WTC11 (cell line): ENCODE data around the gene PTPRT. TPM values are rescaled to one million over a fixed set of nuclear protein-coding genes. Genes with fewer than 3 reads are reported as not detected.
"Not testable (repeated sequence)": the region's sequence is repeated elsewhere in the genome, so short reads cannot be mapped to it uniquely, and the experiment has no call there.

Source experiments
- ATAC-seq: fragments of 200-7000 bp; cut with Tn5 transposase; 2 replicates; pipeline ENCODE4 v1.10.0; 2021; ENCODE audit warnings: mild to moderate bottlenecking, moderate library complexity
- CTCF ChIA-PET: fragments of 300-600 bp; sonication (Branson Sonifier 250); formaldehyde crosslinking; loops from one replicate; lab custom pipeline; 2021; ENCODE audit warnings: antibody characterized with exemption; lab: Charles Lee
- POLR2A ChIA-PET: fragments of 350-600 bp; sonication (Branson Sonifier 250); formaldehyde crosslinking; loops from one replicate; lab custom pipeline; 2021; ENCODE audit warnings: antibody characterized with exemption; lab: Charles Lee
- DNase-seq: peaks from one replicate; pipeline ENCODE4 v3.0.0; 2021; ENCODE audit warnings: low spot score
- H3K27ac Mint-ChIP-seq: 2 replicates; pipeline ENCODE4 v1.8.0; 2021; ENCODE audit warnings: mixed read lengths
- H3K27me3 Mint-ChIP-seq: 2 replicates; pipeline ENCODE4 v1.8.0; 2021; ENCODE audit warnings: low read depth, mild to moderate bottlenecking, moderate library complexity, mixed read lengths
- H3K36me3 Mint-ChIP-seq: 2 replicates; pipeline ENCODE4 v1.8.0; 2021; ENCODE audit warnings: mixed read lengths
- H3K4me1 Mint-ChIP-seq: 2 replicates; pipeline ENCODE4 v1.8.0; 2022; ENCODE audit warnings: mixed read lengths
- H3K4me3 Mint-ChIP-seq: 2 replicates; pipeline ENCODE4 v1.8.0; 2021; ENCODE audit warnings: mild to moderate bottlenecking, moderate library complexity, mixed read lengths
- H3K9me3 Mint-ChIP-seq: 2 replicates; pipeline ENCODE4 v1.8.0; 2021; ENCODE audit warnings: mixed read lengths
- IRF2 ChIP-seq: sonication (generic); formaldehyde crosslinking; IDR thresholded peaks from 2 replicates; pipeline ENCODE4 v1.8.0; 2022; ENCODE audit warnings: low read depth, missing genetic modification reagents, borderline replicate concordance
- NR2C2 ChIP-seq: sonication (generic); formaldehyde crosslinking; IDR thresholded peaks from 2 replicates; pipeline ENCODE4 v1.8.0; 2022; ENCODE audit warnings: mild to moderate bottlenecking, missing genetic modification reagents
- RELA ChIP-seq: sonication (generic); formaldehyde crosslinking; IDR thresholded peaks from 2 replicates; pipeline ENCODE4 v1.8.1; 2022; ENCODE audit warnings: missing genetic modification reagents, mild to moderate bottlenecking, borderline replicate concordance
- RORB ChIP-seq: fragments of 250-450 bp; sonication (Bioruptor Pico); IDR thresholded peaks from 2 replicates; pipeline ENCODE4 v1.9.0; 2021; ENCODE audit warnings: mild to moderate bottlenecking
- SOX15 ChIP-seq: fragments of 250-450 bp; sonication (Bioruptor Pico); IDR thresholded peaks from 2 replicates; pipeline ENCODE4 v1.9.0; 2021; ENCODE audit warnings: mild to moderate bottlenecking
- TEAD4 ChIP-seq: sonication (generic); formaldehyde crosslinking; IDR thresholded peaks from 2 replicates; pipeline ENCODE4 v1.8.0; 2022; ENCODE audit warnings: mild to moderate bottlenecking, missing genetic modification reagents
- TP53 ChIP-seq: sonication (generic); formaldehyde crosslinking; IDR thresholded peaks from 2 replicates; pipeline ENCODE4 v1.8.1; 2023; ENCODE audit warnings: mild to moderate bottlenecking, missing genetic modification reagents
- ZNF138 ChIP-seq: sonication (generic); formaldehyde crosslinking; conservative IDR thresholded peaks from 2 replicates; pipeline ENCODE4 v1.8.1; 2022; ENCODE audit warnings: mild to moderate bottlenecking, moderate library complexity, missing genetic modification reagents
- ZNF219 ChIP-seq: sonication (generic); formaldehyde crosslinking; IDR thresholded peaks from 2 replicates; pipeline ENCODE4 v1.8.0; 2023; ENCODE audit warnings: missing genetic modification reagents, mild to moderate bottlenecking, borderline replicate concordance
- ZNF317 ChIP-seq: sonication (generic); formaldehyde crosslinking; IDR thresholded peaks from 2 replicates; pipeline ENCODE4 v1.8.1; 2023; ENCODE audit warnings: low read depth, mild to moderate bottlenecking, moderate library complexity, missing genetic modification reagents, borderline replicate concordance
- total RNA-seq: library from RNA; stranded (reverse); gene quantifications from 3 replicates; pipeline ENCODE4 v1.2.3, GENCODE V29; 2021
- TF ChIP-seq, protein P1 (sequence below): sonication (generic); formaldehyde crosslinking; IDR thresholded peaks from 2 replicates; pipeline ENCODE4 v1.8.1; 2023; ENCODE audit warnings: mild to moderate bottlenecking, missing genetic modification reagents
- TF ChIP-seq, protein P2 (sequence below): fragments of 250-450 bp; sonication (Bioruptor Pico); IDR thresholded peaks from 2 replicates; pipeline ENCODE4 v1.9.0; 2021; ENCODE audit warnings: mild to moderate bottlenecking
- TF ChIP-seq, protein P3 (sequence below): sonication (generic); formaldehyde crosslinking; IDR thresholded peaks from 2 replicates; pipeline ENCODE4 v1.8.0; 2022; ENCODE audit warnings: mild to moderate bottlenecking, missing genetic modification reagents
- TF ChIP-seq, protein P4 (sequence below): sonication (generic); formaldehyde crosslinking; IDR thresholded peaks from 2 replicates; pipeline ENCODE4 v1.8.1; 2023; ENCODE audit warnings: mild to moderate bottlenecking, missing genetic modification reagents, moderate library complexity
- TF ChIP-seq, protein P5 (sequence below): sonication (generic); formaldehyde crosslinking; IDR thresholded peaks from 2 replicates; pipeline ENCODE4 v1.8.1; 2022; ENCODE audit warnings: low read depth, missing genetic modification reagents, borderline replicate concordance
- TF ChIP-seq, protein P6 (sequence below): sonication (generic); formaldehyde crosslinking; IDR thresholded peaks from 2 replicates; pipeline ENCODE4 v1.8.1; 2022; ENCODE audit warnings: mild to moderate bottlenecking, moderate library complexity, missing genetic modification reagents

Gene PTPRT
- total RNA-seq, 1 experiment from 2014 or later, result 1.1 TPM

DNA sequence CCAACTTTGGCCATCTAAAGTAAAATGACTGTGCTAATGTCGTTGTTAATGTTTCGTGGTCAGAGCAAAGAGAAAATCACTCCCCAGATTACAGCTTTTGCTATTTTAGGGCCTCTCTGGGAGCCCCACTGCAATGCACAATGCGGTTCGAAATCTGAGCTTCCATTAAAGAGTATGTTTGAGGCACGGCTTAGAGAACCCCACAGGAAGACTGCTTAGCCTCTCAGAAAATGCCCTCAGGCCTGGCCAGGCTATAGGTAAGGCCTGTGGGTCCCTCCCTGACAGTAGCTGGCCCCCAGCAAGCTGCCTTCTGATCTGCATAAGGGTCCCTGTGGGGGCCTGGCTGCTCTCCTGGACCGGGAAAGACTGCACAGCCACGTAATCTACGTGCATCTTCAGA is 274.6 kb downstream of the PTPRT start:
- no peak overlapping the region for H3K4me3 Mint-ChIP-seq
- ChIA-PET POLR2A (interaction anchor here (0.6 kb wide), 2 partner anchors 19 to 248 kb away, joined by 4 to 8 read pairs; no protein-coding TSS in a partner anchor), CTCF (no interaction called here)
- H3K36me3 Mint-ChIP-seq, result peaks cover 13% of the 10 kb centered on the region; the same call in 1 of the 2 replicates
- ATAC-seq, result no peak
- TF ChIP-seq RORB (CRISPR knock-in tag) (no peak), TEAD4 (no peak)
- TF ChIP-seq, protein P1, sequence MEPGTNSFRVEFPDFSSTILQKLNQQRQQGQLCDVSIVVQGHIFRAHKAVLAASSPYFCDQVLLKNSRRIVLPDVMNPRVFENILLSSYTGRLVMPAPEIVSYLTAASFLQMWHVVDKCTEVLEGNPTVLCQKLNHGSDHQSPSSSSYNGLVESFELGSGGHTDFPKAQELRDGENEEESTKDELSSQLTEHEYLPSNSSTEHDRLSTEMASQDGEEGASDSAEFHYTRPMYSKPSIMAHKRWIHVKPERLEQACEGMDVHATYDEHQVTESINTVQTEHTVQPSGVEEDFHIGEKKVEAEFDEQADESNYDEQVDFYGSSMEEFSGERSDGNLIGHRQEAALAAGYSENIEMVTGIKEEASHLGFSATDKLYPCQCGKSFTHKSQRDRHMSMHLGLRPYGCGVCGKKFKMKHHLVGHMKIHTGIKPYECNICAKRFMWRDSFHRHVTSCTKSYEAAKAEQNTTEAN, result no peak
- TF ChIP-seq, protein P2, sequence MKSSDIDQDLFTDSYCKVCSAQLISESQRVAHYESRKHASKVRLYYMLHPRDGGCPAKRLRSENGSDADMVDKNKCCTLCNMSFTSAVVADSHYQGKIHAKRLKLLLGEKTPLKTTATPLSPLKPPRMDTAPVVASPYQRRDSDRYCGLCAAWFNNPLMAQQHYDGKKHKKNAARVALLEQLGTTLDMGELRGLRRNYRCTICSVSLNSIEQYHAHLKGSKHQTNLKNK (CRISPR knock-in tag), result no peak
- TF ChIP-seq, all 79 proteins: peak for 0
- no peaks in the 10 kb centered on the region; the same call in 1 of the 2 replicates for H3K27me3 Mint-ChIP-seq
- H3K27ac Mint-ChIP-seq, result no peak overlapping the region
- no peaks in the 10 kb centered on the region for H3K4me1 Mint-ChIP-seq
- H3K9me3 Mint-ChIP-seq, result peaks cover 22% of the 10 kb centered on the region
- DNase-seq, result no peak

GRCh38 chr20:42914302-42914701 is 275.4 kb downstream of the PTPRT start:
- peaks cover 13% of the 10 kb centered on the region; the same call in 1 of the 2 replicates for H3K36me3 Mint-ChIP-seq
- no peak for DNase-seq

GRCh38 chr20:42910808-42911207 is 278.9 kb downstream of the PTPRT start:
- DNase-seq, ATAC-seq, CTCF ChIA-PET, H3K4me3 Mint-ChIP-seq, H3K36me3 Mint-ChIP-seq, POLR2A ChIA-PET, H3K27me3 Mint-ChIP-seq, H3K4me1 Mint-ChIP-seq, H3K27ac Mint-ChIP-seq, H3K9me3 Mint-ChIP-seq: not testable (repeated sequence)

More at GRCh38 chr20:42914302-42914701, 275.4 kb downstream of the PTPRT start:
- Mint-ChIP-seq H3K4me3 (no peak overlapping the region), H3K9me3 (peaks cover 19% of the 10 kb centered on the region), H3K27ac (no peak overlapping the region), H3K27me3 (no peaks in the 10 kb centered on the region; the same call in 1 of the 2 replicates), H3K4me1 (no peaks in the 10 kb centered on the region)
- CTCF ChIA-PET, result no interaction called here
- ATAC-seq, result no peak
- POLR2A ChIA-PET, result interaction anchor here (0.6 kb wide), 1 partner anchor 18 kb away, joined by 8 read pairs; no protein-coding TSS in a partner anchor
- TF ChIP-seq, protein P3, sequence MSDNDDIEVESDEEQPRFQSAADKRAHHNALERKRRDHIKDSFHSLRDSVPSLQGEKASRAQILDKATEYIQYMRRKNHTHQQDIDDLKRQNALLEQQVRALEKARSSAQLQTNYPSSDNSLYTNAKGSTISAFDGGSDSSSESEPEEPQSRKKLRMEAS (CRISPR knock-in tag), result no peak
- TF ChIP-seq SOX15 (no peak), TEAD4 (no peak), RELA (no peak), ZNF138 (CRISPR knock-in tag) (no peak), TP53 (CRISPR knock-in tag) (no peak), IRF2 (CRISPR knock-in tag) (no peak), ZNF317 (CRISPR knock-in tag) (no peak), NR2C2 (CRISPR knock-in tag) (no peak), ZNF219 (no peak)
- TF ChIP-seq, protein P4, sequence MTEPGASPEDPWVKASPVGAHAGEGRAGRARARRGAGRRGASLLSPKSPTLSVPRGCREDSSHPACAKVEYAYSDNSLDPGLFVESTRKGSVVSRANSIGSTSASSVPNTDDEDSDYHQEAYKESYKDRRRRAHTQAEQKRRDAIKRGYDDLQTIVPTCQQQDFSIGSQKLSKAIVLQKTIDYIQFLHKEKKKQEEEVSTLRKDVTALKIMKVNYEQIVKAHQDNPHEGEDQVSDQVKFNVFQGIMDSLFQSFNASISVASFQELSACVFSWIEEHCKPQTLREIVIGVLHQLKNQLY, result no peak
- TF ChIP-seq, protein P5, sequence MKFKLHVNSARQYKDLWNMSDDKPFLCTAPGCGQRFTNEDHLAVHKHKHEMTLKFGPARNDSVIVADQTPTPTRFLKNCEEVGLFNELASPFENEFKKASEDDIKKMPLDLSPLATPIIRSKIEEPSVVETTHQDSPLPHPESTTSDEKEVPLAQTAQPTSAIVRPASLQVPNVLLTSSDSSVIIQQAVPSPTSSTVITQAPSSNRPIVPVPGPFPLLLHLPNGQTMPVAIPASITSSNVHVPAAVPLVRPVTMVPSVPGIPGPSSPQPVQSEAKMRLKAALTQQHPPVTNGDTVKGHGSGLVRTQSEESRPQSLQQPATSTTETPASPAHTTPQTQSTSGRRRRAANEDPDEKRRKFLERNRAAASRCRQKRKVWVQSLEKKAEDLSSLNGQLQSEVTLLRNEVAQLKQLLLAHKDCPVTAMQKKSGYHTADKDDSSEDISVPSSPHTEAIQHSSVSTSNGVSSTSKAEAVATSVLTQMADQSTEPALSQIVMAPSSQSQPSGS, result no peak
- TF ChIP-seq, protein P6, sequence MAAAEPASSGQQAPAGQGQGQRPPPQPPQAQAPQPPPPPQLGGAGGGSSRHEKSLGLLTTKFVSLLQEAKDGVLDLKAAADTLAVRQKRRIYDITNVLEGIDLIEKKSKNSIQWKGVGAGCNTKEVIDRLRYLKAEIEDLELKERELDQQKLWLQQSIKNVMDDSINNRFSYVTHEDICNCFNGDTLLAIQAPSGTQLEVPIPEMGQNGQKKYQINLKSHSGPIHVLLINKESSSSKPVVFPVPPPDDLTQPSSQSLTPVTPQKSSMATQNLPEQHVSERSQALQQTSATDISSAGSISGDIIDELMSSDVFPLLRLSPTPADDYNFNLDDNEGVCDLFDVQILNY (CRISPR knock-in tag), result no peak
